AG04450 (cell line): Measurements from ENCODE around the gene MOB3A. TPM values are rescaled to one million over a fixed set of nuclear protein-coding genes. Genes with fewer than 3 reads are reported as not detected.

Experiments used
- CTCF ChIA-PET: fragments of 300-600, 350-600 bp; formaldehyde crosslinking; extraction: SDS; loops from one replicate; lab custom pipeline; 2022; ENCODE audit warnings: antibody characterized with exemption, inconsistent platforms; lab: Charles Lee
- POLR2A ChIA-PET: fragments of 350-600 bp; formaldehyde crosslinking; extraction: SDS; loops from one replicate; lab custom pipeline; 2021; ENCODE audit warnings: antibody characterized with exemption, inconsistent platforms; lab: Yijun Ruan, JAX
- DNase-seq: peaks from one replicate; pipeline ENCODE4 v3.0.0-alpha.2; 2011; ENCODE audit warnings: low read depth, low spot score
- H3K27ac ChIP-seq: one replicate; pipeline ENCODE4 v1.5.1; 2012; ENCODE audit warnings: low read depth, low read length, control low read depth
- H3K27me3 ChIP-seq: one replicate; pipeline ENCODE4 v1.6.0; 2012; ENCODE audit warnings: low read length; ENCODE audit not compliant: control insufficient read depth, insufficient read depth
- H3K4me3 ChIP-seq: 2 replicates; pipeline ENCODE4 v1.5.1; 2011; ENCODE audit warnings: mild to moderate bottlenecking, low read depth, low read length, control low read depth
- H3K9me3 ChIP-seq: 2 replicates; pipeline ENCODE4 v1.5.1; 2012; ENCODE audit warnings: low read length; ENCODE audit not compliant: control insufficient read depth, insufficient read depth
- CTCF ChIP-seq: IDR thresholded peaks from 2 replicates; pipeline ENCODE4 v1.5.1; 2011; ENCODE audit warnings: low read depth, low read length, control low read depth, inconsistent platforms
- polyA plus RNA-seq: library from polyadenylated mRNA; depleted of rRNA; stranded (reverse); fragments of >200 nt; gene quantifications from 2 replicates; pipeline ENCODE4 v1.2.3, GENCODE V29; 2011

MOB3A gene
- polyA plus RNA-seq, 1 experiment, result 20.5 TPM

GRCh38 chr19:2112516-2113320, 16.6 kb upstream of the MOB3A start:
- POLR2A ChIA-PET, result interaction anchor here (1.3 kb wide), 1 partner anchor 11 kb away, joined by 4 read pairs; no protein-coding TSS in a partner anchor
- H3K27ac ChIP-seq, result no peak overlapping the region
- no peak for DNase-seq
- H3K4me3 ChIP-seq, result no peak overlapping the region
- CTCF ChIA-PET, result no interaction called here
- no peaks in the 10 kb centered on the region for H3K27me3 ChIP-seq
- no peak for TF ChIP-seq CTCF
- H3K9me3 ChIP-seq, result peaks cover 3% of the 10 kb centered on the region; the same call in 1 of the 2 replicates

GRCh38 chr19:2111886-2112285, 15.8 kb upstream of the MOB3A start:
- Histone ChIP-seq H3K4me3 (no peak overlapping the region), H3K27ac (no peak overlapping the region), H3K9me3 (peaks cover 3% of the 10 kb centered on the region; the same call in 1 of the 2 replicates), H3K27me3 (no peaks in the 10 kb centered on the region)
- no peak for TF ChIP-seq CTCF
- CTCF ChIA-PET, result no interaction called here
- DNase-seq, result no peak
- POLR2A ChIA-PET, result no interaction called here

GRCh38 chr19:2111425-2111824, 15.3 kb upstream of the MOB3A start:
- DNase-seq, result no peak
- TF ChIP-seq CTCF, result no peak
- POLR2A ChIA-PET, result no interaction called here
- Histone ChIP-seq H3K4me3 (no peak overlapping the region), H3K9me3 (peaks cover 3% of the 10 kb centered on the region; the same call in 1 of the 2 replicates), H3K27me3 (no peaks in the 10 kb centered on the region), H3K27ac (no peak overlapping the region)
- CTCF ChIA-PET, result no interaction called here

GRCh38 chr19:2110822-2111221, 14.7 kb upstream of the MOB3A start:
- Histone ChIP-seq H3K4me3 (no peak overlapping the region), H3K27me3 (no peaks in the 10 kb centered on the region), H3K9me3 (peaks cover 6% of the 10 kb centered on the region), H3K27ac (no peak overlapping the region)
- no peak for DNase-seq
- ChIA-PET CTCF (no interaction called here), POLR2A (no interaction called here)
- TF ChIP-seq CTCF, result no peak

GRCh38 chr19:2109046-2109864, 13.1 kb upstream of the MOB3A start:
- Histone ChIP-seq H3K9me3 (peaks cover 14% of the 10 kb centered on the region), H3K27ac (no peak overlapping the region), H3K27me3 (no peaks in the 10 kb centered on the region), H3K4me3 (no peak overlapping the region)
- ChIA-PET CTCF (no interaction called here), POLR2A (no interaction called here)
- TF ChIP-seq CTCF, result no peak
- DNase-seq, result no peak
